Measurements from ENCODE around the gene GZMA.
A peak's percentile ranks its signal among the peaks of the same experiment; 100 is the strongest.

The GZMA gene

DNA sequence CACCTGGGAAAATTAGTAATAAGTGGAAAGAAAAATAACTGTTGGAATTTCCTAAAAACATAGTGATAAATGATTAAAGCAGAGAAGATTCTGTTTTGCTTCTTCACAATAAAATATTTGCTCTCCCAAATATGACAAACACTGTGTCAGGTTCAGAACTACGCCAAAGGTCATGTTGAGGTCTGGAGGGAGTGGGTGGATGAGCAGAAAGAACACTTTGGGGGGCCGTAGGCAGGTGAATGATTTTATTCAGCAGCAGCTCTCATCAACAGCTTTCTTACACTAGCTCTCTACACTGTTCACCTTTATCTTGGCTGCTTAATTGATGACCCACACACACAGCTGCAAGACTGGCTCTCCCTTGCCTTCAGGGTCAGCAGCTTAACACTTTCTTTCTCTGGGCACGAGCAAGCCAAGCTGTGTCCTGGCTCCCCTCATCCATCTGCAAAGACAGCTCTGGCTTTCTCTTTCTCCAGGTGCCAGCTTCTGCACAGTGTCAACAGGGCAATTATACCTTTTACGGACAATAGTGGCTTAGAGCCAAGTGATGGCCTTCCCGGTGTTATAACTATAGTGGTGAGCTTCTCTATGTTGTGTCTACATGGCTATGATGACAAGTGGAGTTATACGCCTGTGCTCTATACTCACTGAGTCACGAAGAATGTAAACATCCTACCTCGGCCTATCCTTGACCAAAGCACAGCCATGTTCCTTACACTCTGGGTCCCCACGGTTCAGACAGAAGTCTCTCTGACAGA, 38.6 kb downstream of the GZMA start:
- DNase-seq, result no peak
- TF ChIP-seq POLR2A (IDR thresholded peaks at IDR 0.05; ENCODE audit: low read length) (no peak), GATA1 (IDR thresholded peaks at IDR 0.05; ENCODE audit: low read depth, low read length) (no peak)

GRCh38 chr5:55141945-55142690, 39.7 kb downstream of the GZMA start:
- TF ChIP-seq GATA1 (IDR thresholded peaks at IDR 0.05; ENCODE audit: low read depth, low read length), result no peak
- no peak for TF ChIP-seq POLR2A (IDR thresholded peaks at IDR 0.05; ENCODE audit: low read length)
- DNase-seq, result no peak

DNA sequence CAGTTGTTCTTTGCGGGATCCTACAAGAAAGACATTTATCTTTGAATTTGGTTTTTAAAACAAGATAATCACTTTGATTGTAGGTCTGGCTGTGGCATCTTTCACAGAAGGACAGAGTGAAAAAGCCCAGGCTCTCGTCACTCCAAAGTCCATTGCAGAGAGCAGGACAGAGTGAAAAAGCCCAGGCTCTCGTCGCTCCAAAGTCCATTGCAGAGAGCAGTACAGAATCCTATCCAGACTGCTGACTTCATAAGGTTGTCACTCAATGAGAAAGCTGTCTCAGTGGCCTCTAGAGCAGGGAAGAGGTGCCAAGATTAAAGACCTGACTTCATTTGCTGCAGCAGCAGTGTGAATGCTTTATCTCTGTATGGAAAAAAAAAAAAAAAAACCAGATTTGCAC, 41.2 kb downstream of the GZMA start:
- no peak for DNase-seq
- TF ChIP-seq GATA1 (IDR thresholded peaks at IDR 0.05; ENCODE audit: low read depth, low read length) (no peak), POLR2A (IDR thresholded peaks at IDR 0.05; ENCODE audit: low read length) (no peak)

DNA sequence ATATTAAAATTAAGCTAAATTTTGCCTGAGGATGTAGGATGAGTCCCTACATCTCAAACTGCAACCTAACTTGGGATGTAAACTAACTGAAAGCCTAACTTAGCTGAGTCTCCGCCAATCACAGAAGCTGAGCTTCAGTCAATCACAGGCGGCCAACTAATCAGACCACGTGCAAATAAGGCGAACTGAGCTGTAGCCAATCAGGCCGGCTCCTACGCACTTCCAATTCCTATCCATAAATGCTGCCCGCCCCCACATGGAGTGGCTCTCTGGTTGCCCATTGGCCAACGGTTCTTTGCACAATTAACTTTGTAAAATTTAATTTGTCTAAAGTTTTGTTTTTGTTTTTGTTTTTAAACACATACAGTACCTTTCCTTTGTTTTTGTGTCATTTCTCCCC, 43.6 kb downstream of the GZMA start:
- DNase-seq, result no peak
- TF ChIP-seq POLR2A (IDR thresholded peaks at IDR 0.05; ENCODE audit: low read length) (no peak), GATA1 (IDR thresholded peaks at IDR 0.05; ENCODE audit: low read depth, low read length) (no peak)

GRCh38 chr5:55146543-55147151, 44.2 kb downstream of the GZMA start:
- TF ChIP-seq POLR2A (IDR thresholded peaks at IDR 0.05; ENCODE audit: low read length) (no peak), GATA1 (IDR thresholded peaks at IDR 0.05; ENCODE audit: low read depth, low read length) (no peak)
- peak; percentile 66 to 80 for DNase-seq

- no peak for TF ChIP-seq GATA1 (IDR thresholded peaks at IDR 0.05; ENCODE audit: low read depth, low read length)
- TF ChIP-seq POLR2A (IDR thresholded peaks at IDR 0.05; ENCODE audit: low read length), result no peak
- no peak for DNase-seq
These were observed 46.9 kb downstream of the GZMA start for GRCh38 chr5:55149308-55149795.

GRCh38 chr5:55151923-55152842, 49.7 kb downstream of the GZMA start:
- no peak for TF ChIP-seq GATA1 (IDR thresholded peaks at IDR 0.05; ENCODE audit: low read depth, low read length)
- no peak for TF ChIP-seq POLR2A (IDR thresholded peaks at IDR 0.05; ENCODE audit: low read length)
- DNase-seq, result no peak

GRCh38 chr5:55154873-55155272, 52.4 kb downstream of the GZMA start:
- TF ChIP-seq POLR2A (IDR thresholded peaks at IDR 0.05; ENCODE audit: low read length), result no peak
- no peak for TF ChIP-seq GATA1 (IDR thresholded peaks at IDR 0.05; ENCODE audit: low read depth, low read length)
- DNase-seq, result no peak
